CD14-positive monocyte (primary cell): ENCODE measurements around the gene INO80C. TPM values are rescaled to one million over a fixed set of nuclear protein-coding genes. Genes with fewer than 3 reads are reported as not detected.

Source experiments
- DNase-seq, 3 donors: peaks; one replicate each; pipeline ENCODE4 v3.0.0-alpha.2; 2011 to 2022
- H2AFZ ChIP-seq: 2 replicates; pipeline ENCODE4 v1.6.0; 2012; ENCODE audit warnings: mild to moderate bottlenecking, low read depth, low read length, inconsistent platforms; ENCODE audit not compliant: insufficient read depth, poor library complexity, severe bottlenecking
- H3K27ac ChIP-seq, 2 donors: 1 replicate in 1 of 2; 2 replicates in 1 of 2; pipeline ENCODE4 v1.5.1; 2012 to 2013; ENCODE audit warnings: low read length in 2 of 2, control low read depth in 1 of 2, inconsistent platforms in 1 of 2, low read depth in 1 of 2, mild to moderate bottlenecking in 1 of 2
- H3K27me3 ChIP-seq, 2 donors: one replicate each; pipeline versions ENCODE4 v1.6.0 to v1.6.1; 2011 to 2013; ENCODE audit warnings: low read length in 2 of 2; ENCODE audit not compliant: control insufficient read depth in 2 of 2, insufficient read depth in 2 of 2
- H3K36me3 ChIP-seq, 2 donors: replicated peaks in 1 of 2; 1 replicate in 1 of 2; 2 replicates in 1 of 2; pipeline versions ENCODE4 v1.5.1 to v1.6.1; 2012 to 2013; ENCODE audit warnings: low read length in 2 of 2, control low read depth in 1 of 2, inconsistent platforms in 1 of 2, mild to moderate bottlenecking in 1 of 2; ENCODE audit not compliant: insufficient read depth in 2 of 2, control insufficient read depth in 1 of 2
- H3K4me1 ChIP-seq, 2 donors: 1 replicate in 1 of 2; 2 replicates in 1 of 2; pipeline versions ENCODE4 v1.5.1 to v1.6.1; 2012 to 2013; ENCODE audit warnings: low read length in 2 of 2, control low read depth in 1 of 2, inconsistent platforms in 1 of 2, mild to moderate bottlenecking in 1 of 2, moderate library complexity in 1 of 2; ENCODE audit not compliant: insufficient read depth in 2 of 2, control insufficient read depth in 1 of 2
- H3K4me2 ChIP-seq: replicated peaks from 2 replicates; pipeline ENCODE3; 2012; ENCODE audit warnings: low read length, moderate library complexity, mild to moderate bottlenecking; ENCODE audit not compliant: poor library complexity, severe bottlenecking; ENCODE audit errors: extremely low read depth
- H3K4me3 ChIP-seq, 3 experiments: fragments of 200-600 bp in 1 of 3; sonication (generic) in 1 of 3; replicated peaks in 1 of 3; 1 replicate in 2 of 3; 2 replicates in 1 of 3; pipeline ENCODE4 v1.5.1; 2011 to 2013; ENCODE audit warnings: low read length in 3 of 3, mild to moderate bottlenecking in 3 of 3, control low read depth in 2 of 3, low read depth in 2 of 3, inconsistent platforms in 1 of 3, moderate library complexity in 1 of 3
- H3K79me2 ChIP-seq: 2 replicates; pipeline ENCODE4 v1.6.0; 2012; ENCODE audit warnings: mild to moderate bottlenecking, control low read depth, inconsistent platforms, low read length, moderate library complexity; ENCODE audit not compliant: insufficient read depth
- H3K9ac ChIP-seq: 2 replicates; pipeline ENCODE4 v1.6.0; 2017; ENCODE audit warnings: low read length, mild to moderate bottlenecking; ENCODE audit not compliant: insufficient read depth, poor library complexity, severe bottlenecking
- H3K9me3 ChIP-seq, 2 donors: replicated peaks in 1 of 2; 1 replicate in 1 of 2; 2 replicates in 1 of 2; pipeline versions ENCODE4 v1.5.1 to v1.6.1; 2012 to 2013; ENCODE audit warnings: low read length in 2 of 2, control low read depth in 1 of 2; ENCODE audit not compliant: control insufficient read depth in 1 of 2, insufficient read depth in 1 of 2
- H4K20me1 ChIP-seq: 2 replicates; pipeline ENCODE4 v1.6.0; 2012; ENCODE audit warnings: mild to moderate bottlenecking, low read length, control low read depth, moderate library complexity; ENCODE audit not compliant: insufficient read depth
- H3K27ac Mint-ChIP-seq, 7 donors: one replicate each; pipeline ENCODE4 v1.8.0; 2020; ENCODE audit warnings: mild to moderate bottlenecking in 7 of 7, mixed read lengths in 7 of 7, moderate library complexity in 6 of 7, inconsistent platforms in 2 of 7
- H3K27me3 Mint-ChIP-seq, 3 donors: one replicate each; pipeline ENCODE4 v1.8.0; 2021 to 2022; ENCODE audit warnings: low read depth in 3 of 3, mild to moderate bottlenecking in 3 of 3, mixed read lengths in 3 of 3, moderate library complexity in 3 of 3, inconsistent platforms in 1 of 3
- H3K36me3 Mint-ChIP-seq, 2 donors: one replicate each; pipeline ENCODE4 v1.8.0; 2020; ENCODE audit warnings: mixed read lengths in 2 of 2, inconsistent platforms in 1 of 2, mild to moderate bottlenecking in 1 of 2
- H3K4me1 Mint-ChIP-seq: one replicate; pipeline ENCODE4 v1.8.0; 2020; ENCODE audit warnings: mild to moderate bottlenecking, mixed read lengths
- H3K4me3 Mint-ChIP-seq, 2 donors: one replicate each; pipeline ENCODE4 v1.8.0; 2020; ENCODE audit warnings: mild to moderate bottlenecking in 2 of 2, mixed read lengths in 2 of 2, moderate library complexity in 1 of 2
- H3K9me3 Mint-ChIP-seq, 7 donors: one replicate each; pipeline ENCODE4 v1.8.0; 2020 to 2022; ENCODE audit warnings: mixed read lengths in 7 of 7, mild to moderate bottlenecking in 6 of 7, moderate library complexity in 6 of 7, inconsistent platforms in 2 of 7
- CTCF ChIP-seq: fragments of 200-600 bp; IDR thresholded peaks from one replicate; pipeline ENCODE4 v1.8.0; 2022; ENCODE audit warnings: antibody characterized with exemption, mild to moderate bottlenecking
- whole genome bisulfite sequencing: methylation state at CpG from one replicate; pipeline ENCODE4 v1.1.5; 2013; ENCODE audit warnings: missing lambda C conversion rate; ENCODE audit not compliant: insufficient coverage; 5-methylcytosine and 5-hydroxymethylcytosine counted together
- intact Hi-C, 2 donors: fragments of 100-400 bp; cut with micrococcal nuclease; formaldehyde crosslinking; loops; one replicate each; pipeline versions ENCODE4 v1.15.0 to v1.15.1; 2023
- polyA plus RNA-seq, 3 donors: library from polyadenylated mRNA; depleted of rRNA in 1 of 3; unstranded in 2 of 3; stranded (reverse) in 1 of 3; fragments of 300-500 nt in 2 of 3; fragments of >200 nt in 1 of 3; fragmentation: Illumina TruSeq in 2 of 3; gene quantifications; 1 replicate in 2 of 3; 2 replicates in 1 of 3; pipeline ENCODE4 v1.2.3, GENCODE V29; 2012 to 2021

Gene INO80C
- polyA plus RNA-seq, 3 donors = 17.7 to 27.9 (median 22.3) TPM

- no peaks in the 10 kb centered on the region for H3K36me3 ChIP-seq
- no peaks in the 10 kb centered on the region for H3K79me2 ChIP-seq
- no peaks in the 10 kb centered on the region for H4K20me1 ChIP-seq
- Mint-ChIP-seq H3K4me3 (no peak overlapping the region), H3K36me3 (no peaks in the 10 kb centered on the region), H3K27ac (no peak overlapping the region), H3K9me3 (peaks cover 0 to under 1% (median 0%) of the 10 kb centered on the region in 7 donors), H3K27me3 (peaks cover 0 to 2% (median 0%) of the 10 kb centered on the region in 3 donors), H3K4me1 (peaks cover 7% of the 10 kb centered on the region)
- no peak overlapping the region for H3K9ac ChIP-seq
- H3K4me2 ChIP-seq = no peak overlapping the region
- no peak for TF ChIP-seq CTCF
- WGBS = 13% methylated on average over 2 of the region's 3 CpGs
- no peaks in the 10 kb centered on the region for H3K27me3 ChIP-seq
- peaks cover 0 to 8% of the 10 kb centered on the region in 2 donors for H3K4me1 ChIP-seq
- peak overlapping the region; percentile 63 for H2AFZ ChIP-seq
- DNase-seq = no peak
- no peaks in the 10 kb centered on the region for H3K9me3 ChIP-seq
- no peak overlapping the region for H3K27ac ChIP-seq
- no peak overlapping the region for H3K4me3 ChIP-seq
- intact Hi-C loops = no loop called here
Observed at GRCh38 chr18:35443434-35443833, 54.3 kb downstream of the INO80C start.

- Mint-ChIP-seq H3K9me3 (peaks cover 0 to 4% (median 0%) of the 10 kb centered on the region in 7 donors), H3K36me3 (no peaks in the 10 kb centered on the region), H3K27me3 (peaks cover 0 to 2% (median 0%) of the 10 kb centered on the region in 3 donors), H3K27ac (no peak overlapping the region), H3K4me1 (peaks cover 7% of the 10 kb centered on the region), H3K4me3 (no peak overlapping the region)
- Histone ChIP-seq H3K27me3 (no peaks in the 10 kb centered on the region), H3K36me3 (no peaks in the 10 kb centered on the region), H4K20me1 (no peaks in the 10 kb centered on the region), H3K9me3 (no peaks in the 10 kb centered on the region), H3K4me3 (no peak overlapping the region), H2AFZ (no peak overlapping the region), H3K9ac (no peak overlapping the region), H3K79me2 (no peaks in the 10 kb centered on the region), H3K4me2 (no peak overlapping the region), H3K27ac (no peak overlapping the region), H3K4me1 (peaks cover 0 to 8% of the 10 kb centered on the region in 2 donors)
- no peak for TF ChIP-seq CTCF
- intact Hi-C loops = no loop called here
- WGBS = 96% methylated on average over 3 of the region's 5 CpGs
- no peak for DNase-seq
Observed at GRCh38 chr18:35442701-35443100, 55.1 kb downstream of the INO80C start.
